Raji (cell line): ENCODE results near the gene XRCC5.

Experiments
- POLR2A ChIP-seq: IDR thresholded peaks from 2 replicates; pipeline ENCODE4 v1.6.1; 2011; ENCODE audit warnings: low read depth, low read length, control low read depth; ENCODE audit not compliant: insufficient read depth

Gene XRCC5

GRCh38 chr2:216189410-216189809 is 80.3 kb downstream of the XRCC5 start:
- no peak for TF ChIP-seq POLR2A

GRCh38 chr2:216192181-216192580 is 83.0 kb downstream of the XRCC5 start:
- TF ChIP-seq POLR2A: no peak

GRCh38 chr2:216192931-216193330 is 83.8 kb downstream of the XRCC5 start:
- TF ChIP-seq POLR2A: no peak

- TF ChIP-seq POLR2A: no peak
Observed at GRCh38 chr2:216194013-216194412, 84.9 kb downstream of the XRCC5 start.

- no peak for TF ChIP-seq POLR2A
Observed at GRCh38 chr2:216194561-216194960, 85.4 kb downstream of the XRCC5 start.

GRCh38 chr2:216195565-216196029 is 86.4 kb downstream of the XRCC5 start:
- TF ChIP-seq POLR2A: no peak

- TF ChIP-seq POLR2A: no peak
Observed at GRCh38 chr2:216201692-216202306, 92.7 kb downstream of the XRCC5 start.

- no peak for TF ChIP-seq POLR2A
Observed at GRCh38 chr2:216202626-216203250, 93.6 kb downstream of the XRCC5 start.

GRCh38 chr2:216205486-216205885 is 96.3 kb downstream of the XRCC5 start:
- no peak for TF ChIP-seq POLR2A

GRCh38 chr2:216206041-216206703 is 97.0 kb downstream of the XRCC5 start:
- no peak for TF ChIP-seq POLR2A

- no peak for TF ChIP-seq POLR2A
Observed at GRCh38 chr2:216206821-216207220, 97.7 kb downstream of the XRCC5 start.

GRCh38 chr2:216210701-216211540 is 101.8 kb downstream of the XRCC5 start:
- TF ChIP-seq POLR2A: no peak

GRCh38 chr2:216211614-216212145 is 102.5 kb downstream of the XRCC5 start:
- TF ChIP-seq POLR2A: no peak

- TF ChIP-seq POLR2A: no peak
Observed at GRCh38 chr2:216214768-216215167, 105.6 kb downstream of the XRCC5 start.
